Panc1 (cell line): ENCODE measurements around the gene ZNF804B. TPM values are rescaled to one million over a fixed set of nuclear protein-coding genes. Genes with fewer than 3 reads are reported as not detected.

ENCODE experiments used
- ATAC-seq: fragments of 200-7000 bp; cut with Tn5 transposase; 2 replicates; pipeline ENCODE4 v1.9.1; 2020; ENCODE audit warnings: mild to moderate bottlenecking, moderate library complexity
- BruUV-seq: library from RNA; stranded (reverse); fragments of 400-500 nt; replicated peaks from 2 replicates; lab custom pipeline; 2021; lab: Mats Ljungman, UMichigan
- CTCF ChIA-PET: fragments of 300-600 bp; sonication (Branson Sonifier 250); formaldehyde crosslinking; loops from one replicate; lab custom pipeline; 2022; ENCODE audit warnings: antibody characterized with exemption; lab: Charles Lee
- POLR2A ChIA-PET: fragments of 300-600 bp; sonication (Branson Sonifier 250); formaldehyde crosslinking; loops from one replicate; lab custom pipeline; 2022; ENCODE audit warnings: antibody characterized with exemption; lab: Charles Lee
- DNase-seq: peaks from one replicate; pipeline ENCODE4 v3.0.0-alpha.2; 2010; ENCODE audit warnings: low read depth, low spot score
- H3K27ac ChIP-seq: 2 replicates; pipeline ENCODE4 v1.5.1; 2011; ENCODE audit warnings: mild to moderate bottlenecking, low read length, inconsistent platforms
- H3K27me3 ChIP-seq: fragments of 200-500 bp; sonication (Bioruptor generic); 2 replicates; pipeline ENCODE4 v1.6.0; 2014; ENCODE audit warnings: low read length, inconsistent platforms; ENCODE audit not compliant: control insufficient read depth, insufficient read depth
- H3K36me3 ChIP-seq: fragments of 200-500 bp; sonication (Bioruptor generic); 2 replicates; pipeline ENCODE4 v1.5.1; 2014; ENCODE audit warnings: inconsistent platforms, mild to moderate bottlenecking, low read length, moderate library complexity; ENCODE audit not compliant: control insufficient read depth, insufficient read depth
- H3K4me1 ChIP-seq: 2 replicates; pipeline ENCODE4 v1.5.1; 2011; ENCODE audit warnings: inconsistent platforms, mild to moderate bottlenecking, low read length, moderate library complexity; ENCODE audit not compliant: control insufficient read depth, insufficient read depth
- H3K4me3 ChIP-seq, 2 experiments: 2 replicates each; pipeline ENCODE4 v1.5.1; 2011 to 2012; ENCODE audit warnings: low read depth in 2 of 2, low read length in 2 of 2, mild to moderate bottlenecking in 2 of 2, inconsistent platforms in 1 of 2, moderate library complexity in 1 of 2
- H3K9me3 ChIP-seq: fragments of 200-500 bp; sonication (Bioruptor generic); 2 replicates; pipeline ENCODE4 v1.5.1; 2014; ENCODE audit warnings: low read depth, mild to moderate bottlenecking, inconsistent platforms, low read length, moderate library complexity; ENCODE audit not compliant: control insufficient read depth, insufficient read depth
- CTCF ChIP-seq: fragments of 450-650 bp; IDR thresholded peaks from 2 replicates; pipeline ENCODE4 v1.5.1; 2017; ENCODE audit warnings: mild to moderate bottlenecking
- POLR2AphosphoS5 ChIP-seq: IDR thresholded peaks from 2 replicates; pipeline ENCODE4 v1.6.1; 2012; ENCODE audit warnings: mild to moderate bottlenecking, low read depth, low read length, moderate library complexity
- REST ChIP-seq, 2 experiments: IDR thresholded peaks; 2 replicates each; pipeline ENCODE4 v1.6.1; 2011 to 2012; ENCODE audit warnings: low read depth in 2 of 2, control low read depth in 1 of 2, low read length in 1 of 2, mild to moderate bottlenecking in 1 of 2, moderate library complexity in 1 of 2; ENCODE audit not compliant: insufficient read depth in 1 of 2
- SIN3A ChIP-seq: IDR thresholded peaks from 2 replicates; pipeline ENCODE4 v1.6.1; 2012; ENCODE audit warnings: low read depth, mild to moderate bottlenecking, low read length, moderate library complexity, borderline replicate concordance; ENCODE audit not compliant: insufficient read depth
- TCF7L2 ChIP-seq: IDR thresholded peaks from 2 replicates; pipeline ENCODE4 v1.6.1; 2011; ENCODE audit warnings: mild to moderate bottlenecking, low read depth, low read length, inconsistent platforms
- in situ Hi-C: cut with HindIII; loops from 2 replicates; pipeline ENCODE4 v1.10.0; 2016; ENCODE audit warnings: low sequenced_read_pairs, low pct_unique_long_range_greater_than_20kb
- intact Hi-C: fragments of 100-400 bp; cut with micrococcal nuclease; formaldehyde crosslinking; loops from one replicate; pipeline ENCODE4 v1.10.0; 2022; ENCODE audit not compliant: unreplicated experiment
- total RNA-seq: library from RNA; stranded (reverse); gene quantifications from one replicate; pipeline ENCODE4 v1.2.1, GENCODE V29; 2021; ENCODE audit not compliant: unreplicated experiment

Gene ZNF804B
- total RNA-seq, 1 experiment from 2014 or later = not detected

- in situ Hi-C loops = no loop called here
Measured at GRCh38 chr7:89023877-89024276, 264.4 kb downstream of the ZNF804B start.

GRCh38 chr7:89027781-89028180 lies 268.3 kb downstream of the ZNF804B start:
- in situ Hi-C loops (no loop called here), intact Hi-C loops (no loop called here)
- BruUV-seq = no TSS peak
- POLR2A ChIA-PET = no interaction called here
- Histone ChIP-seq H3K4me3 (no peak overlapping the region), H3K4me1 (no peaks in the 10 kb centered on the region), H3K27ac (no peak overlapping the region), H3K27me3 (no peaks in the 10 kb centered on the region), H3K9me3 (no peaks in the 10 kb centered on the region), H3K36me3 (no peaks in the 10 kb centered on the region)
- CTCF ChIA-PET = no interaction called here
- TF ChIP-seq REST (IDR thresholded peaks at IDR 0.05; ENCODE audit: insufficient read depth in 1 of 2, low read depth in 2 of 2, low read length in 1 of 2) (no peak), CTCF (no peak), TCF7L2 (no peak), POLR2AphosphoS5 (no peak), SIN3A (no peak)
- DNase-seq (no peak), ATAC-seq (no peak)

More at GRCh38 chr7:89023877-89024276, 264.4 kb downstream of the ZNF804B start:
- Histone ChIP-seq H3K4me1 (no peaks in the 10 kb centered on the region), H3K27ac (no peak overlapping the region), H3K4me3 (no peak overlapping the region), H3K36me3 (no peaks in the 10 kb centered on the region), H3K9me3 (peaks cover 3% of the 10 kb centered on the region; the same call in 1 of the 2 replicates), H3K27me3 (no peaks in the 10 kb centered on the region)
- BruUV-seq = no TSS peak
- no peak for DNase-seq
- ChIA-PET POLR2A (interaction anchor here (0.6 kb wide), 1 partner anchor 14 kb away, joined by 10 read pairs; no protein-coding TSS in a partner anchor), CTCF (no interaction called here)
- no peak for ATAC-seq
- intact Hi-C loops = no loop called here
- no peak for TF ChIP-seq CTCF
- no peak for TF ChIP-seq REST (IDR thresholded peaks at IDR 0.05; ENCODE audit: insufficient read depth in 1 of 2, low read depth in 2 of 2, low read length in 1 of 2)
- TF ChIP-seq TCF7L2 = no peak
- no peak for TF ChIP-seq SIN3A
- no peak for TF ChIP-seq POLR2AphosphoS5
